ENCODE data around the gene DEGS2.

Gene DEGS2

DNA sequence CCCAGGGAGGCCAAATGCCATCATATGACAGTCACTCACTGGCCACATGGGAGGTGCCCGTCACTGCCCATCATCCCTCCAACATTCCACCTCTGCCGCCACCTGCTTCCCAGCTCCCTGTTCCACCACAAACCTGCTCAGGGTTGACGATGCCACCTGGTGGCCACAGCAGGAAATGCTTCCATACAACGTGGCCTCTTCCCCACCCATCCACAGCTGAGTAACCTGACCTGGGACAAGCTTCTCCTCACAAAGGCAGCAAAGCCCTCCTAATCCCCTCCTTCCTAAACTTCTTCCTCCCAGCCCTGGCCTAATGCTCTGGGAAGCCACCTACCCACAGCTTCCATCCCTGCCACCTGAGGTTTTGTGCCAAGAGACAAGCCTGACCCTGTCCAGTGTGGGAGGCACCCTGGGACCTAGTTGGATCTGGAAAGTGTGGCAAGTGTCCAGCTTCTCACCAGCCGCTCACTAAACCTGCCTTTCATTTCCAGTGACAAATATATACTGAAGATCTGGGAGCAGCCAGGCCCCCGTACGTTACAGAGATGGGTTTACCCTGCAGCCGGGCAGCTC, 4.3 kb downstream of the DEGS2 start (continued):
- TF ChIP-seq, protein P1, sequence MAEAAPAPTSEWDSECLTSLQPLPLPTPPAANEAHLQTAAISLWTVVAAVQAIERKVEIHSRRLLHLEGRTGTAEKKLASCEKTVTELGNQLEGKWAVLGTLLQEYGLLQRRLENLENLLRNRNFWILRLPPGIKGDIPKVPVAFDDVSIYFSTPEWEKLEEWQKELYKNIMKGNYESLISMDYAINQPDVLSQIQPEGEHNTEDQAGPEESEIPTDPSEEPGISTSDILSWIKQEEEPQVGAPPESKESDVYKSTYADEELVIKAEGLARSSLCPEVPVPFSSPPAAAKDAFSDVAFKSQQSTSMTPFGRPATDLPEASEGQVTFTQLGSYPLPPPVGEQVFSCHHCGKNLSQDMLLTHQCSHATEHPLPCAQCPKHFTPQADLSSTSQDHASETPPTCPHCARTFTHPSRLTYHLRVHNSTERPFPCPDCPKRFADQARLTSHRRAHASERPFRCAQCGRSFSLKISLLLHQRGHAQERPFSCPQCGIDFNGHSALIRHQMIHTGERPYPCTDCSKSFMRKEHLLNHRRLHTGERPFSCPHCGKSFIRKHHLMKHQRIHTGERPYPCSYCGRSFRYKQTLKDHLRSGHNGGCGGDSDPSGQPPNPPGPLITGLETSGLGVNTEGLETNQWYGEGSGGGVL (tag by site-specific recombination; IDR thresholded peaks at IDR 0.05), result no peak
- TF ChIP-seq, protein P2, sequence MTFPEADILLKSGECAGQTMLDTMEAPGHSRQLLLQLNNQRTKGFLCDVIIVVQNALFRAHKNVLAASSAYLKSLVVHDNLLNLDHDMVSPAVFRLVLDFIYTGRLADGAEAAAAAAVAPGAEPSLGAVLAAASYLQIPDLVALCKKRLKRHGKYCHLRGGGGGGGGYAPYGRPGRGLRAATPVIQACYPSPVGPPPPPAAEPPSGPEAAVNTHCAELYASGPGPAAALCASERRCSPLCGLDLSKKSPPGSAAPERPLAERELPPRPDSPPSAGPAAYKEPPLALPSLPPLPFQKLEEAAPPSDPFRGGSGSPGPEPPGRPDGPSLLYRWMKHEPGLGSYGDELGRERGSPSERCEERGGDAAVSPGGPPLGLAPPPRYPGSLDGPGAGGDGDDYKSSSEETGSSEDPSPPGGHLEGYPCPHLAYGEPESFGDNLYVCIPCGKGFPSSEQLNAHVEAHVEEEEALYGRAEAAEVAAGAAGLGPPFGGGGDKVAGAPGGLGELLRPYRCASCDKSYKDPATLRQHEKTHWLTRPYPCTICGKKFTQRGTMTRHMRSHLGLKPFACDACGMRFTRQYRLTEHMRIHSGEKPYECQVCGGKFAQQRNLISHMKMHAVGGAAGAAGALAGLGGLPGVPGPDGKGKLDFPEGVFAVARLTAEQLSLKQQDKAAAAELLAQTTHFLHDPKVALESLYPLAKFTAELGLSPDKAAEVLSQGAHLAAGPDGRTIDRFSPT (tag by site-specific recombination; IDR thresholded peaks at IDR 0.05), result no peak; the same call in 1 of the 2 replicates
- TF ChIP-seq ZNF623 (tag by site-specific recombination; IDR thresholded peaks at IDR 0.05) (no peak), ZNF600 (tag by site-specific recombination; IDR thresholded peaks at IDR 0.05) (peak; percentile 84), ZNF112 (tag by site-specific recombination; IDR thresholded peaks at IDR 0.05) (no peak), ZNF324 (tag by site-specific recombination; IDR thresholded peaks at IDR 0.05) (0 out of 2 replicates have a peak, but pooled peaks have one; percentile 49), ZFP3 (tag by site-specific recombination; IDR thresholded peaks at IDR 0.05; ENCODE audit: low read depth) (no peak), ZNF175 (tag by site-specific recombination; IDR thresholded peaks at IDR 0.05) (no peak), WT1 (tag by site-specific recombination; IDR thresholded peaks at IDR 0.05) (peak; percentile 68), ZBTB17 (tag by site-specific recombination; IDR thresholded peaks at IDR 0.05) (peak; percentile 37), ZNF560 (tag by site-specific recombination; IDR thresholded peaks at IDR 0.05; ENCODE audit: borderline replicate concordance) (0 out of 2 replicates have a peak, but pooled peaks have one; percentile 20), ZNF169 (tag by site-specific recombination; IDR thresholded peaks at IDR 0.05) (no peak), ZNF274 (IDR thresholded peaks at IDR 0.05; ENCODE audit: low read length) (no peak), ZNF274 (tag by site-specific recombination; IDR thresholded peaks at IDR 0.05; ENCODE audit: borderline replicate concordance) (no peak), ZBTB1 (tag by site-specific recombination; IDR thresholded peaks at IDR 0.05) (no peak), SETDB1 (IDR thresholded peaks at IDR 0.05; ENCODE audit: insufficient read length, low read length) (peak; percentile 72), RBAK (tag by site-specific recombination; IDR thresholded peaks at IDR 0.05) (no peak), PRDM1 (tag by site-specific recombination; IDR thresholded peaks at IDR 0.05) (no peak), ZNF292 (tag by site-specific recombination; IDR thresholded peaks at IDR 0.05; ENCODE audit: borderline replicate concordance, low read depth) (no peak), ZNF23 (tag by site-specific recombination; IDR thresholded peaks at IDR 0.05; ENCODE audit: borderline replicate concordance) (no peak)
- TF ChIP-seq, protein P3, sequence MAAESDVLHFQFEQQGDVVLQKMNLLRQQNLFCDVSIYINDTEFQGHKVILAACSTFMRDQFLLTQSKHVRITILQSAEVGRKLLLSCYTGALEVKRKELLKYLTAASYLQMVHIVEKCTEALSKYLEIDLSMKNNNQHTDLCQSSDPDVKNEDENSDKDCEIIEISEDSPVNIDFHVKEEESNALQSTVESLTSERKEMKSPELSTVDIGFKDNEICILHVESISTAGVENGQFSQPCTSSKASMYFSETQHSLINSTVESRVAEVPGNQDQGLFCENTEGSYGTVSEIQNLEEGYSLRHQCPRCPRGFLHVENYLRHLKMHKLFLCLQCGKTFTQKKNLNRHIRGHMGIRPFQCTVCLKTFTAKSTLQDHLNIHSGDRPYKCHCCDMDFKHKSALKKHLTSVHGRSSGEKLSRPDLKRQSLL (tag by site-specific recombination; IDR thresholded peaks at IDR 0.05), result no peak
- TF ChIP-seq, protein P4, sequence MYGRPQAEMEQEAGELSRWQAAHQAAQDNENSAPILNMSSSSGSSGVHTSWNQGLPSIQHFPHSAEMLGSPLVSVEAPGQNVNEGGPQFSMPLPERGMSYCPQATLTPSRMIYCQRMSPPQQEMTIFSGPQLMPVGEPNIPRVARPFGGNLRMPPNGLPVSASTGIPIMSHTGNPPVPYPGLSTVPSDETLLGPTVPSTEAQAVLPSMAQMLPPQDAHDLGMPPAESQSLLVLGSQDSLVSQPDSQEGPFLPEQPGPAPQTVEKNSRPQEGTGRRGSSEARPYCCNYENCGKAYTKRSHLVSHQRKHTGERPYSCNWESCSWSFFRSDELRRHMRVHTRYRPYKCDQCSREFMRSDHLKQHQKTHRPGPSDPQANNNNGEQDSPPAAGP (tag by site-specific recombination; IDR thresholded peaks at IDR 0.05), result peak; percentile 61; the same call in 1 of the 2 replicates
- TF ChIP-seq, protein P5, sequence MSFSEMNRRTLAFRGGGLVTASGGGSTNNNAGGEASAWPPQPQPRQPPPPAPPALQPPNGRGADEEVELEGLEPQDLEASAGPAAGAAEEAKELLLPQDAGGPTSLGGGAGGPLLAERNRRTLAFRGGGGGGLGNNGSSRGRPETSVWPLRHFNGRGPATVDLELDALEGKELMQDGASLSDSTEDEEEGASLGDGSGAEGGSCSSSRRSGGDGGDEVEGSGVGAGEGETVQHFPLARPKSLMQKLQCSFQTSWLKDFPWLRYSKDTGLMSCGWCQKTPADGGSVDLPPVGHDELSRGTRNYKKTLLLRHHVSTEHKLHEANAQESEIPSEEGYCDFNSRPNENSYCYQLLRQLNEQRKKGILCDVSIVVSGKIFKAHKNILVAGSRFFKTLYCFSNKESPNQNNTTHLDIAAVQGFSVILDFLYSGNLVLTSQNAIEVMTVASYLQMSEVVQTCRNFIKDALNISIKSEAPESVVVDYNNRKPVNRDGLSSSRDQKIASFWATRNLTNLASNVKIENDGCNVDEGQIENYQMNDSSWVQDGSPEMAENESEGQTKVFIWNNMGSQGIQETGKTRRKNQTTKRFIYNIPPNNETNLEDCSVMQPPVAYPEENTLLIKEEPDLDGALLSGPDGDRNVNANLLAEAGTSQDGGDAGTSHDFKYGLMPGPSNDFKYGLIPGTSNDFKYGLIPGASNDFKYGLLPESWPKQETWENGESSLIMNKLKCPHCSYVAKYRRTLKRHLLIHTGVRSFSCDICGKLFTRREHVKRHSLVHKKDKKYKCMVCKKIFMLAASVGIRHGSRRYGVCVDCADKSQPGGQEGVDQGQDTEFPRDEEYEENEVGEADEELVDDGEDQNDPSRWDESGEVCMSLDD (tag by site-specific recombination; IDR thresholded peaks at IDR 0.05), result peak; percentile 47; the same call in 1 of the 2 replicates
- TF ChIP-seq, protein P6, sequence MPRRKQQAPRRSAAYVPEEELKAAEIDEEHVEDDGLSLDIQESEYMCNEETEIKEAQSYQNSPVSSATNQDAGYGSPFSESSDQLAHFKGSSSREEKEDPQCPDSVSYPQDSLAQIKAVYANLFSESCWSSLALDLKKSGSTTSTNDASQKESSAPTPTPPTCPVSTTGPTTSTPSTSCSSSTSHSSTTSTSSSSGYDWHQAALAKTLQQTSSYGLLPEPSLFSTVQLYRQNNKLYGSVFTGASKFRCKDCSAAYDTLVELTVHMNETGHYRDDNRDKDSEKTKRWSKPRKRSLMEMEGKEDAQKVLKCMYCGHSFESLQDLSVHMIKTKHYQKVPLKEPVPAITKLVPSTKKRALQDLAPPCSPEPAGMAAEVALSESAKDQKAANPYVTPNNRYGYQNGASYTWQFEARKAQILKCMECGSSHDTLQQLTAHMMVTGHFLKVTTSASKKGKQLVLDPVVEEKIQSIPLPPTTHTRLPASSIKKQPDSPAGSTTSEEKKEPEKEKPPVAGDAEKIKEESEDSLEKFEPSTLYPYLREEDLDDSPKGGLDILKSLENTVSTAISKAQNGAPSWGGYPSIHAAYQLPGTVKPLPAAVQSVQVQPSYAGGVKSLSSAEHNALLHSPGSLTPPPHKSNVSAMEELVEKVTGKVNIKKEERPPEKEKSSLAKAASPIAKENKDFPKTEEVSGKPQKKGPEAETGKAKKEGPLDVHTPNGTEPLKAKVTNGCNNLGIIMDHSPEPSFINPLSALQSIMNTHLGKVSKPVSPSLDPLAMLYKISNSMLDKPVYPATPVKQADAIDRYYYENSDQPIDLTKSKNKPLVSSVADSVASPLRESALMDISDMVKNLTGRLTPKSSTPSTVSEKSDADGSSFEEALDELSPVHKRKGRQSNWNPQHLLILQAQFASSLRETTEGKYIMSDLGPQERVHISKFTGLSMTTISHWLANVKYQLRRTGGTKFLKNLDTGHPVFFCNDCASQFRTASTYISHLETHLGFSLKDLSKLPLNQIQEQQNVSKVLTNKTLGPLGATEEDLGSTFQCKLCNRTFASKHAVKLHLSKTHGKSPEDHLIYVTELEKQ (tag by site-specific recombination; IDR thresholded peaks at IDR 0.05; ENCODE audit: borderline replicate concordance), result peak; percentile 35; the same call in 1 of the 2 replicates
- TF ChIP-seq, protein P7, sequence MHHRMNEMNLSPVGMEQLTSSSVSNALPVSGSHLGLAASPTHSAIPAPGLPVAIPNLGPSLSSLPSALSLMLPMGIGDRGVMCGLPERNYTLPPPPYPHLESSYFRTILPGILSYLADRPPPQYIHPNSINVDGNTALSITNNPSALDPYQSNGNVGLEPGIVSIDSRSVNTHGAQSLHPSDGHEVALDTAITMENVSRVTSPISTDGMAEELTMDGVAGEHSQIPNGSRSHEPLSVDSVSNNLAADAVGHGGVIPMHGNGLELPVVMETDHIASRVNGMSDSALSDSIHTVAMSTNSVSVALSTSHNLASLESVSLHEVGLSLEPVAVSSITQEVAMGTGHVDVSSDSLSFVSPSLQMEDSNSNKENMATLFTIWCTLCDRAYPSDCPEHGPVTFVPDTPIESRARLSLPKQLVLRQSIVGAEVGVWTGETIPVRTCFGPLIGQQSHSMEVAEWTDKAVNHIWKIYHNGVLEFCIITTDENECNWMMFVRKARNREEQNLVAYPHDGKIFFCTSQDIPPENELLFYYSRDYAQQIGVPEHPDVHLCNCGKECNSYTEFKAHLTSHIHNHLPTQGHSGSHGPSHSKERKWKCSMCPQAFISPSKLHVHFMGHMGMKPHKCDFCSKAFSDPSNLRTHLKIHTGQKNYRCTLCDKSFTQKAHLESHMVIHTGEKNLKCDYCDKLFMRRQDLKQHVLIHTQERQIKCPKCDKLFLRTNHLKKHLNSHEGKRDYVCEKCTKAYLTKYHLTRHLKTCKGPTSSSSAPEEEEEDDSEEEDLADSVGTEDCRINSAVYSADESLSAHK (tag by site-specific recombination; IDR thresholded peaks at IDR 0.05), result no peak

Measured in HEK293 (cell line).